VCaP (cell line): ENCODE measurements around the gene C10orf90.
"Not testable (repeated sequence)": the region's sequence is repeated elsewhere in the genome, so short reads cannot be mapped to it uniquely, and the experiment has no call there.

ENCODE experiments used
- H3K27ac ChIP-seq: fragments of 450-650 bp; 2 replicates; pipeline ENCODE4 v1.5.1; 2017
- TF ChIP-seq, protein P1 (sequence below): fragments of 450-650 bp; conservative IDR thresholded peaks from 2 replicates; pipeline ENCODE4 v1.5.1; 2017; ENCODE audit warnings: mild to moderate bottlenecking, moderate library complexity

C10orf90 gene

DNA sequence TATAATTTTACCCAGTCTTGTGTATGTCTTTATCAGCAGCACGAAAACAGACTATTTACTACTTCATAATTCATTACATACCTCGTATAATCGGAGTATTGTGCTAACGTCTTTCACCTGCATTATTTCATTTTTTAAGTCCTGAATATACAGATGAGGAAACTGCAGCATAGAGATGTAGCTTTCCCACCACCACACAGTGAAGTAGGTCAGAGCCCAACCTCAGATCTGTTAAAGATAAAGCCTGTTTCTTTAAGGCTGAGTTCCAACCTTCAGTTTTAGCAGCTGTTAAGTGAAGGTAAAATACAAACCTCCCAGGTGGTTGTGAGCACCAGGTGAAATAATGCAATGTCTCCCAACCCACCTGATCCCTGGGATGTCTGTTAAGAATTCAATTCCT is 280.2 kb downstream of the C10orf90 start:
- TF ChIP-seq, protein P1, sequence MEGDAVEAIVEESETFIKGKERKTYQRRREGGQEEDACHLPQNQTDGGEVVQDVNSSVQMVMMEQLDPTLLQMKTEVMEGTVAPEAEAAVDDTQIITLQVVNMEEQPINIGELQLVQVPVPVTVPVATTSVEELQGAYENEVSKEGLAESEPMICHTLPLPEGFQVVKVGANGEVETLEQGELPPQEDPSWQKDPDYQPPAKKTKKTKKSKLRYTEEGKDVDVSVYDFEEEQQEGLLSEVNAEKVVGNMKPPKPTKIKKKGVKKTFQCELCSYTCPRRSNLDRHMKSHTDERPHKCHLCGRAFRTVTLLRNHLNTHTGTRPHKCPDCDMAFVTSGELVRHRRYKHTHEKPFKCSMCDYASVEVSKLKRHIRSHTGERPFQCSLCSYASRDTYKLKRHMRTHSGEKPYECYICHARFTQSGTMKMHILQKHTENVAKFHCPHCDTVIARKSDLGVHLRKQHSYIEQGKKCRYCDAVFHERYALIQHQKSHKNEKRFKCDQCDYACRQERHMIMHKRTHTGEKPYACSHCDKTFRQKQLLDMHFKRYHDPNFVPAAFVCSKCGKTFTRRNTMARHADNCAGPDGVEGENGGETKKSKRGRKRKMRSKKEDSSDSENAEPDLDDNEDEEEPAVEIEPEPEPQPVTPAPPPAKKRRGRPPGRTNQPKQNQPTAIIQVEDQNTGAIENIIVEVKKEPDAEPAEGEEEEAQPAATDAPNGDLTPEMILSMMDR, result no peak
- no peak overlapping the region for H3K27ac ChIP-seq

GRCh38 chr10:126387931-126388911 is 282.3 kb downstream of the C10orf90 start, which contains the start of gene ADAM12:
Gene ADAM12, minus strand, starts transcription at chr10:126388477. Its CDS starts 332 bp downstream, at chr10:126388145.
- no peak within 1 kb of the TSS; the same call in 1 of the 2 replicates for H3K27ac ChIP-seq
- TF ChIP-seq, protein P1, result no peak

GRCh38 chr10:126387041-126387921 is 283.2 kb downstream of the C10orf90 start:
- TF ChIP-seq, protein P1, result peak; percentile 81
- no peak overlapping the region; the same call in 1 of the 2 replicates for H3K27ac ChIP-seq

DNA sequence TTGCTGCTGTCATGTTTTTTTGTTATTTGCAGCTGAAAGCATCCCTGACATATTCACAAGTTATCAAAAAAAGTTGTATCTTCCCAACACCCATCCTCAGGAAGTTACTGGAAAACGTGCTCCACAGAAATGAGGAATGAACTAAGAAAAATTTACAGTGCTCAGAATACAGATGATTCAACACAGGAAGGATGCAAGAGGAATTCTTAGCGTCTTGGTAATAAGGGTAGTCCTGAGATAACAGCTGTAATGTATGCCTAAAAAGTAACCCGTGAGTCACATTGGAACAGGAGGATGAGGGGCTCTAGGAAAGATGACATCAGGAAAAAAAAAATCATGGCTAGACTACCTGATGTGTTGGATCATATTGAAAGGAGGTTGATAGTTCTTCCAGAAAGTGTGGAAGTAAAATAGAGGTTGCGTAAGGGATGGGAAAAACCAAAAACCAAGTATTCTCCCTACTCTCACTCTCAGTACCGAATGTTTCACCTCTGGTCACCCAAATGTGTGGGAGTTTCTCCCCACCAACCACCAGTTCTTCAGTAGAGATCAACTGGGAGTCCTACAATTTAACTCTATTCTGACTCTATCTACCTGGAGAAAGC is 286.1 kb downstream of the C10orf90 start:
- H3K27ac ChIP-seq, result no peak overlapping the region
- TF ChIP-seq, protein P1, result no peak

DNA sequence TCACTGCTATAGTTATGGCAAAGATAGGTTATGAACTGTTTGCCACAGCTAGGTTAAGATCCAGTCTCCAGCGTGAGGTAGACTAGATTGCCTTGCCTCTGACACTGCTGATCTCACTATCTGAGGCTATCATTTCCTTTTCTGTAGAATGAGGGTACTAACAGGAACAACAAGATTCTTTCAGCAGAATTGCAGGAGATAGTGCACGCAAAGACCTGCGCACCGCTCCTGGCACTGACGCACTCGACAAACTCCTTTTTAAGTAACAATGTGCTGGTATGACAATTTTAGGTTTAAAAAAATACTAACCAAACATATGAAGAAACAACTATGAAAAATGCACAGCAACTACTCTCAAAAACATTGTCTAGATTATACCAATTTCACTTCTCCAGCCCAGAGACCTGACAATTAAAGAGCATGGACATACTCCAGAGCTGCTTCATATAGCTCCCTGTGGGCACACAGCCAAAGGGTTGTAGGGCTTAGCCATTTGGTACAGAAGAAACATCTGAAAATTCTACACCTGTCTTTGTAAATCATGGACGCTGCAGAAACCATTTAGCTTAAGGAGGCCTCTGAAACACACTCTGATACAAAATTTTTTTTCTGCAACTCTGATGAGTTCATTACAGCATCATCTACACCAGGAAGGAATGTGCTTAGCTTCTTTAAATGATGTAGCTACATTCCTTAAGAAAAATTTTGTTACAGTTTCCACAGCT is 290.0 kb downstream of the C10orf90 start:
- TF ChIP-seq, protein P1, result no peak
- no peak overlapping the region for H3K27ac ChIP-seq

- H3K27ac ChIP-seq, result not testable (repeated sequence)
Observed at GRCh38 chr10:126379166-126379565, 291.3 kb downstream of the C10orf90 start.

- TF ChIP-seq, protein P1, result no peak
- no peak overlapping the region for H3K27ac ChIP-seq
Observed at GRCh38 chr10:126376956-126377355, 293.5 kb downstream of the C10orf90 start.
